GM19238 (cell line): Measurements from ENCODE around the gene PDE9A.
"Not testable (repeated sequence)": the region's sequence is repeated elsewhere in the genome, so short reads cannot be mapped to it uniquely, and the experiment has no call there.

Experiments
- DNase-seq: peaks from one replicate; pipeline ENCODE4 v3.0.0; 2011; ENCODE audit warnings: low spot score; ENCODE audit not compliant: insufficient read length

Gene PDE9A

DNA sequence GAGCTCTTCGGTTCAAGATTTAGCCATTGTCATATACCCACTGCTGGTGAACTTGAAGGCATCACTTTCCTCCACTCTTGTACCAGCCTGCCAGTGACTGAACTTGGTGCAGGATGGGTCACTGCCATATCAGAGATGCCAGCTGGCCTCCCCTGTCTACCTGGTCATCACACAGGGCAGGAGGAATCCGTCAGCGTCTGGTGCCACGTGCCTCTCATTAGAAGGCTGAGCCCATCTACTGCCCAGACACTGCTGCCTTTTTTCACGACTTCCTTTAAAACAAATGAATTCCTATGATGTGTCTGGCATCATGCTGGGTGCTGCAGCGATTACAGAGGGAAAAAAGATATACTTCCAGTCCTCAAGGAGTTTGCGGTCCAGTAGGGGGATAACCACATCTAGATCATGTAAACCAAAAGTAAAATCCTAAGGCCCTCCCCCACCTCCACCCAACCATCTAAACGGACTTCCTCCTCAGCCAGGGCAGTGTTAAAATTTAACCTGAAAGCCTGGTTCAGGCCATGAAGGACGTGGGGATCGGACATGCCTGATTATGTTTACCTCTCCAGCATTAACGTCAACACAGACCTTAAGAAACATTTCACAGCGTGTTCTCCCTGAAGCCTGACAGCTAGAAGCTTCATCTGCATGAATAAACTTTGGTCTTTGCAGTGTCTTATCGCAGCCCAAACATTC lies 29.2 kb upstream of the PDE9A start:
- DNase-seq = no peak

- DNase-seq = no peak
Observed at GRCh38 chr21:42624936-42625335, 28.5 kb upstream of the PDE9A start.

GRCh38 chr21:42626171-42626570 lies 27.2 kb upstream of the PDE9A start:
- no peak for DNase-seq

DNA sequence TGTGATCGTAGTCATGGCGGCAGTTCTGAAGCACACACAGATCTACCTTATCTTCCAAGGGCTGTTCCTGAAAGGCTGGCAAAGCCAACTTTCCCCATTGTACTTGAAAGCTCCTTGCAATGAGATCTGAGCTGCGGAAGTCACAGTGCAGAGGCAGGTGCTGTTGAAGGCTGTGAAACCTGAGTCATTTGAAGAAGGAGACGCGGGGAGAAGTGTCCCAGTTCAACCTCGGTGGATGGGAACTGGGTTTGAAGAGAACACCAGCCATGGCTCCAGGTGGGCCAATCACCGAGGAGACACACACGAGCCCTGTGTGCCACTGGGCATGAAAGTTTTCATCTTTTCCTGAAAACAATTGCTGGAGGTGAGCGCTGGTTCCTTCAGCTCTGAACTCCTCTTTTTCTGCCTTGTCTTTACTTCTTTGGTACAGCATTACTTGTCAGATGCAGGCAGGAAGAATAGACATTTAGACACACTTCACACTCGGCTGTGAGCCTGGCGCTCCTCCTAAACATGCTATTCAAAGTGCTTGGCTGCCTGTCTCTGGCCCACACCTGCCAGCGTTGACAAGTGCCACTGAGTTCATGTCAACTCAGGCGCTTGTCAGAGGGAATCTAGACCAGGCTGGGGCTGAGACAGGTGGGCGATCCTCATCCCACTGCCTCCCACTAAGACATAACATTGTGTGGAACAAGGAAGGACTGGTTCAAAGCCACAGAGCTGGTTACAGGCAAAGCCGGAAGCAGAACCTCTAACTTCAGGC lies 25.7 kb upstream of the PDE9A start:
- DNase-seq = no peak

DNA sequence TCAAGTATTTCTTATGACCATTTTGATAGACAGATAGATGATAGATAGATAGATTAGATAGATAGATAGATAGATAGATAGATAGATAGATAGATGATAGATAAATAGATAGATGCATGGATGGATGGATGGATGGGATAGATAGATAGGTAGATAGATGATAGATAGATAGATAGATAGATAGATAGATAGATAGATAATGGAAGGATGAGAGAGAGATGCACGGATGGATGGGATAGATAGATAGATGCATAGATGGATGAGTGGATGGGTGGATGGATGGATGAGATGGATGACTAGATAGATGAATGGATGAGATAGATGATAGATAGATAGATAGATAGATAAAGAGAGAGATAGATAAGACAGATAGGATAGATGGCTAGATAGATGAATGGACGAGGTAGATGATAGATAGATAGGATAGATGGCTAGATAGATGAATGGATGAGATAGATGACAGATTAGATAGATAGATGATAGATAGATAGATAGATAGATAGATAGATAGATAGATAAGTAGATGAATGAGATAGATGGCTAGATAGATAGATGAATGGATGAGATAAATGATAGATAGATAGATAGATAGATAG lies 24.9 kb upstream of the PDE9A start:
- not testable (repeated sequence) for DNase-seq

GRCh38 chr21:42629933-42630589 lies 23.4 kb upstream of the PDE9A start:
- DNase-seq = no peak

GRCh38 chr21:42630626-42631025 lies 22.8 kb upstream of the PDE9A start:
- DNase-seq = no peak

- DNase-seq = no peak
Observed at GRCh38 chr21:42631142-42631541, 22.3 kb upstream of the PDE9A start.

DNA sequence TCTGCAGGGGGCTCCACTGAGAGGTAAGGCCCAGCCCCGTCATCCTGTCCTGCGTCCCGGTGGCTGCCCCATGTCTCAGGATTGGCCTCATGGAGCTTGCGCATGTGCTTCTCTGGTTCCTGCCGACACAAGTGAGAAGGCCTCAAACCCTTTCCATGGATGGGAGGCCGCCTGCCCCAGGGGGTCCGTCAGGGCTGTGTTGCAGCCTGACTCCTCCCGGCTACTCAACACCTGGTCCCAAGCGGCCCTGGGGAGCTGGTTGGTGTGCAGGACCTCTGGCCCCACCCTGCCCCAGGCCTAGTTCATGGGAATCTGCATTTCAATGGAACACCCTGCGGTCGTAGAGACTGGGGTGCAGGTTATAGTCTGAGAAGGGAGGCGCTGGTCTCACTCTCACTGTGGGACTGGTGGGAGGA lies 21.1 kb upstream of the PDE9A start:
- DNase-seq = no peak

- no peak for DNase-seq
Observed at GRCh38 chr21:42632771-42633690, 20.4 kb upstream of the PDE9A start.

DNA sequence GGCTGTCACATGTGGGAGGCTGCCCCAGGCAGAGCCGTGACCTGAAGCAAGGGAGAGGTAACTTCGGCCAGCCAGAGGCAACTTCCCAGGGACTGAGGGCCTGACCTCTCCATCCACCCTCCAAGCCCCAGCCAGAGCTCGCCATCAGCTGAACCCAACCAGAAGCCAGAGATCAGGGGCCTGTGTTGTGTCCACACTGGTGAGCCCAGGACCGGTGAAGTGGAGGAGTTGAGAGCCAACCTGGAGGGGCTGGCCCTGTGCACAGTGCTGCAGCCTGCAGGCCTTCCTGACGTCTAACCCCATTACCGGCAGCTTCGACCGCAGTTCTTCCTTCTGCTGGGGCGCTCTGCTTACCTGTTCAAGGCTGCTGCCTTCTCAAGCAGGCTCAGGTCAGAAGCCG lies 19.6 kb upstream of the PDE9A start:
- no peak for DNase-seq

- no peak for DNase-seq
Observed at GRCh38 chr21:42635848-42636519, 17.4 kb upstream of the PDE9A start.

GRCh38 chr21:42636520-42637266 lies 16.7 kb upstream of the PDE9A start:
- no peak for DNase-seq

- DNase-seq = no peak
Observed at GRCh38 chr21:42637267-42638041, 16.0 kb upstream of the PDE9A start.

GRCh38 chr21:42638266-42638863 lies 15.1 kb upstream of the PDE9A start:
- DNase-seq = no peak

DNA sequence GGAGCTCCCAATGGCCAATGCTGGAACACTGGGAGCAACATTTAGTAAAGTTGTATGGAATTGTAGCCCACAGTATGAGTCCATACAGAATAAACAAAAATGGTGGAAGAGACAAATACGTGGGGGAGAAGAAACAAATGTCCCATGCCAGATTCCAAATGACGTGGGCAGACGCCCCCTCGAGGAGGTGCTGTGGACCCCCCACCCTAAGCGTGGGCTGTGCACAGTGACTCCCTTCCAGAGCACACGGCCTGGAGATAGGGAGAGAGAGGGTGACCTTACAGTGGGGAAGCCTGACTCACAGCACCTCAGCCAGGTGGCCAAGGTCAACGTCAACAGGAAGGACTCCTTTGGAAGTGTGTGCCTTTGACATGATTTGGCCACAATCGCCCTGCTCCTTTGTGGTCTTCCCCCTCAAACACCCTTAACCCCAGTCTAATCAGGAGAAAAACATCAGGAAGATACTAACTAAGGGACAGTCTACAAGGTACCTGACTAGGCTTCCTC lies 13.7 kb upstream of the PDE9A start:
- DNase-seq = no peak

DNA sequence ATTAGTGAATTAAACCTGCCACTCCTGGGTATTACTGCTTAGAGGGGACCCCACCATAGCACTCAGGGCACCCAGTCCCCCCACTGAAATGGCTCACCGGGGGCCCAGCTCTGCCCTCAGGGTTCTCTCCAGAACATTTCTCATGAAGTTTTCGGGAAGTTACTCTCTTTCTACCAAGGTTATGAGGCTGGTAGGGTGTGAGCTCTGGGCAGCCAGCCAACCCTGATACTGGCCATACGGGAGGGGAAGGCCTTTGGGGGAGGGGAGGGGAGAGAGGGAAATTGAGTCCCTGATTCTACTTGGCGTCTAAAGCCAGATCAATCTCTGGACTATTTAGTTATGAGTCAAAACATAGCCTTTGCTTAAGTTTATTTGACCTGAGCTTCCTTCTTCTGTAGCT lies 12.9 kb upstream of the PDE9A start:
- no peak for DNase-seq
